HEK293T (cell line): ENCODE data around the gene LAMB1.

Experiments
- CTCF ChIA-PET: fragments of 350-600 bp; formaldehyde crosslinking; extraction: SDS; loops from one replicate; lab custom pipeline; 2021; ENCODE audit warnings: antibody characterized with exemption, inconsistent platforms; lab: Yijun Ruan, JAX
- POLR2A ChIA-PET: fragments of 350-600 bp; formaldehyde crosslinking; extraction: SDS; loops from one replicate; lab custom pipeline; 2020; ENCODE audit warnings: antibody characterized with exemption, inconsistent platforms; lab: Yijun Ruan, JAX
- DNase-seq: peaks from one replicate; pipeline ENCODE4 v3.0.0; 2012; ENCODE audit warnings: mixed read lengths; ENCODE audit errors: extremely low spot score
- ARNT ChIP-seq: fragments of 450-650 bp; IDR thresholded peaks from 2 replicates; pipeline ENCODE4 v1.6.1; 2017; ENCODE audit warnings: mild to moderate bottlenecking
- BHLHE40 ChIP-seq: fragments of 450-650 bp; IDR thresholded peaks from 2 replicates; pipeline ENCODE4 v1.6.1; 2016; ENCODE audit warnings: mild to moderate bottlenecking, moderate library complexity, borderline replicate concordance
- CTBP1 ChIP-seq: fragments of 450-650 bp; IDR thresholded peaks from 2 replicates; pipeline ENCODE4 v1.6.1; 2016; ENCODE audit warnings: borderline replicate concordance
- ELF4 ChIP-seq: fragments of 450-650 bp; IDR thresholded peaks from 2 replicates; pipeline ENCODE4 v1.6.1; 2017; ENCODE audit warnings: antibody characterized with exemption
- FOXA1 ChIP-seq: fragments of 450-650 bp; IDR thresholded peaks from 2 replicates; pipeline ENCODE4 v1.6.1; 2016; ENCODE audit warnings: mild to moderate bottlenecking
- FOXK2 ChIP-seq: fragments of 450-650 bp; IDR thresholded peaks from 2 replicates; pipeline ENCODE4 v1.6.1; 2016; ENCODE audit warnings: mild to moderate bottlenecking
- FOXM1 ChIP-seq: fragments of 450-650 bp; IDR thresholded peaks from 2 replicates; pipeline ENCODE4 v1.6.1; 2017; ENCODE audit warnings: mild to moderate bottlenecking, borderline replicate concordance
- HDGF ChIP-seq: fragments of 450-650 bp; IDR thresholded peaks from 2 replicates; pipeline ENCODE4 v1.6.1; 2017; ENCODE audit warnings: antibody characterized with exemption, borderline replicate concordance
- L3MBTL2 ChIP-seq: fragments of 450-650 bp; conservative IDR thresholded peaks from 2 replicates; pipeline ENCODE4 v1.6.1; 2016; ENCODE audit warnings: mild to moderate bottlenecking
- LEF1 ChIP-seq: fragments of 450-650 bp; IDR thresholded peaks from 2 replicates; pipeline ENCODE4 v1.6.1; 2017; ENCODE audit warnings: mild to moderate bottlenecking, borderline replicate concordance
- NFRKB ChIP-seq: fragments of 450-650 bp; IDR thresholded peaks from 2 replicates; pipeline ENCODE4 v1.6.1; 2016; ENCODE audit warnings: mild to moderate bottlenecking, moderate library complexity
- PKNOX1 ChIP-seq: fragments of 450-650 bp; IDR thresholded peaks from 2 replicates; pipeline ENCODE4 v1.6.1; 2016
- SP1 ChIP-seq: fragments of 450-650 bp; IDR thresholded peaks from 2 replicates; pipeline ENCODE4 v1.6.1; 2017
- SUZ12 ChIP-seq: fragments of 450-650 bp; IDR thresholded peaks from 2 replicates; pipeline ENCODE4 v1.6.1; 2016; ENCODE audit warnings: mild to moderate bottlenecking
- TARDBP ChIP-seq: fragments of 450-650 bp; IDR thresholded peaks from 2 replicates; pipeline ENCODE4 v1.6.1; 2016
- ZNF384 ChIP-seq: fragments of 450-650 bp; IDR thresholded peaks from 2 replicates; pipeline ENCODE4 v1.6.1; 2016

LAMB1 gene

GRCh38 chr7:107995184-107996071 lies 7.5 kb downstream of the LAMB1 start:
- DNase-seq, result peak; percentile 60
- POLR2A ChIA-PET, result no interaction called here
- TF ChIP-seq FOXK2 (no peak), FOXM1 (no peak), ZNF384 (no peak), SP1 (no peak), BHLHE40 (no peak), FOXA1 (no peak), ARNT (no peak), PKNOX1 (no peak)
- CTCF ChIA-PET, result interaction anchor here (0.8 kb wide), 1 partner anchor 10 kb away, joined by 3 read pairs; no protein-coding TSS in a partner anchor

- no peak for DNase-seq
- CTCF ChIA-PET, result interaction anchor here (0.8 kb wide), 1 partner anchor 11 kb away, joined by 3 read pairs; no protein-coding TSS in a partner anchor
- TF ChIP-seq TARDBP, result no peak
- TF ChIP-seq LEF1, result no peak
- no peak for TF ChIP-seq L3MBTL2
- TF ChIP-seq NFRKB, result no peak
- TF ChIP-seq CTBP1, result no peak
- TF ChIP-seq FOXA1, result no peak
- TF ChIP-seq ELF4, result no peak
- TF ChIP-seq FOXK2, result no peak
- no peak for TF ChIP-seq ARNT
- no peak for TF ChIP-seq ZNF384
- TF ChIP-seq SUZ12, result no peak
- no peak for TF ChIP-seq BHLHE40
- no peak for TF ChIP-seq FOXM1
- TF ChIP-seq PKNOX1, result no peak
- no peak for TF ChIP-seq SP1
- POLR2A ChIA-PET, result interaction anchor here (1.3 kb wide), 1 partner anchor 22 kb away, joined by 4 read pairs; no protein-coding TSS in a partner anchor
These were observed 8.4 kb downstream of the LAMB1 start for GRCh38 chr7:107994421-107995030.

- TF ChIP-seq BHLHE40 (no peak), TARDBP (no peak), CTBP1 (no peak), ZNF384 (no peak), SP1 (no peak), LEF1 (no peak), FOXK2 (no peak), FOXM1 (no peak), ELF4 (no peak), FOXA1 (no peak), PKNOX1 (no peak)
- ChIA-PET POLR2A (interaction anchor here (1.3 kb wide), 1 partner anchor 22 kb away, joined by 4 read pairs; no protein-coding TSS in a partner anchor), CTCF (no interaction called here)
- no peak for DNase-seq
These were observed 9.1 kb downstream of the LAMB1 start for GRCh38 chr7:107993891-107994291.

- ChIA-PET CTCF (no interaction called here), POLR2A (no interaction called here)
- no peak for TF ChIP-seq SUZ12
- TF ChIP-seq FOXM1, result no peak
- TF ChIP-seq NFRKB, result no peak
- TF ChIP-seq SP1, result no peak
- TF ChIP-seq PKNOX1, result no peak
- no peak for TF ChIP-seq TARDBP
- no peak for DNase-seq
These were observed 13.2 kb downstream of the LAMB1 start for GRCh38 chr7:107989618-107990373.

- DNase-seq, result no peak
- ChIA-PET POLR2A (no interaction called here), CTCF (interaction anchor here (1.2 kb wide), 1 partner anchor 34 kb away, joined by 4 read pairs; no protein-coding TSS in a partner anchor)
- no peak for TF ChIP-seq LEF1
- TF ChIP-seq ARNT, result no peak
- no peak for TF ChIP-seq FOXM1
- TF ChIP-seq SUZ12, result no peak
- TF ChIP-seq FOXK2, result no peak
- no peak for TF ChIP-seq FOXA1
- no peak for TF ChIP-seq PKNOX1
- TF ChIP-seq CTBP1, result no peak
- TF ChIP-seq ZNF384, result no peak
- no peak for TF ChIP-seq HDGF
- TF ChIP-seq BHLHE40, result no peak
- no peak for TF ChIP-seq ELF4
- TF ChIP-seq TARDBP, result no peak
These were observed 20.0 kb downstream of the LAMB1 start for GRCh38 chr7:107982918-107983389.
